ENCODE results near the gene KCNJ15.

DNA sequence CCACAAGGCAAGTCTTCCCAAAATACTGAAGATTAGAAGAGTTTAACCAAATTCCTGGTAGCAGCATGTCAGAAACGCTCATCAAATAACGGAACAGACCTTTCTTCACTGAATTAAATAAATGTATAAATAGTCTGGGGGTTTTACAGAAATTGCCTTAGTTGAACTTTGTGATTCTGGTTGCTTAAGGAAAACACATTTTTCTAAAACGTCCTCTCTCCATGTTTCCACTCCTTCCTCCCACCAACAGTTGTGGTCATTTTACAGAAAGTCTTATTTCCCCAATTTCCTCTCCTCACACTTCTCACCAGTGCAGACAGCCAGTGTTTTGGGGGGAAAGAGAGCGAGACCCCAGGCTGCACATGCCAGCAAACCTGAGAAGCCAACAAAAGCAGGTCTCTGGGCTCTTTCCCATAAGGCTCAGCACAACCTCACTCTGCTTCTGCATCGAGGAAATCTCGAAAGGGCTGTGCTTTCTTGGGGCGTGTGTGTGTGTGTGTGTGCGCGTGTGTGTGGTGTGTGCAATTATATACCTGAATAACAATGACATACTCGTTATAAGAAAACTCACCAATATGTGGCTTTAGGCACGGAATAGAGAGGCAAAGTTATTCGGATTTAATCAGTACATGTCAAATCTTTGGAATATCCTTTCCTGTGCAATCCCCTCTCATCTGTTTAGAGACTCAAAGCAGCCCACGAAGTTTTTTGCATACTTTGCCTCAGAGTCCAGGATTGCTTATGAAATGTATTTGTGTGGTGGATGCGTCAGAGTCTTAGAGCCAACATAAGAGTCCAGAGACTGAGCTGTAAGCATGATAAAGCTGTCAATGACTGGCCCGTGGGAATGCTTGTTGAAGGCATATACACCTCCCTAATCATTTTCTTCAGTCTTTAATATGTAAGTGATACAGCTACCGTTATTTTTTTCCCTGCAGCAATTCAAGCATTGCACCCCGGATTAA is 2.0 kb downstream of the KCNJ15 start:
- no peak for TF ChIP-seq TCF7L2 (IDR thresholded peaks at IDR 0.05; ENCODE audit: borderline replicate concordance, extremely low read depth, insufficient read depth, insufficient read length)
- no peak for TF ChIP-seq ZNF274 (IDR thresholded peaks at IDR 0.05; ENCODE audit: low read depth, low read length)
- no peak for TF ChIP-seq CTCF (IDR thresholded peaks at IDR 0.05 in 2 of 3, conservative IDR thresholded peaks at IDR 0.05 in 1 of 3; ENCODE audit: borderline replicate concordance in 1 of 3, insufficient read depth in 1 of 3, low read depth in 2 of 3, low read length in 2 of 3)
- TF ChIP-seq, protein P1, sequence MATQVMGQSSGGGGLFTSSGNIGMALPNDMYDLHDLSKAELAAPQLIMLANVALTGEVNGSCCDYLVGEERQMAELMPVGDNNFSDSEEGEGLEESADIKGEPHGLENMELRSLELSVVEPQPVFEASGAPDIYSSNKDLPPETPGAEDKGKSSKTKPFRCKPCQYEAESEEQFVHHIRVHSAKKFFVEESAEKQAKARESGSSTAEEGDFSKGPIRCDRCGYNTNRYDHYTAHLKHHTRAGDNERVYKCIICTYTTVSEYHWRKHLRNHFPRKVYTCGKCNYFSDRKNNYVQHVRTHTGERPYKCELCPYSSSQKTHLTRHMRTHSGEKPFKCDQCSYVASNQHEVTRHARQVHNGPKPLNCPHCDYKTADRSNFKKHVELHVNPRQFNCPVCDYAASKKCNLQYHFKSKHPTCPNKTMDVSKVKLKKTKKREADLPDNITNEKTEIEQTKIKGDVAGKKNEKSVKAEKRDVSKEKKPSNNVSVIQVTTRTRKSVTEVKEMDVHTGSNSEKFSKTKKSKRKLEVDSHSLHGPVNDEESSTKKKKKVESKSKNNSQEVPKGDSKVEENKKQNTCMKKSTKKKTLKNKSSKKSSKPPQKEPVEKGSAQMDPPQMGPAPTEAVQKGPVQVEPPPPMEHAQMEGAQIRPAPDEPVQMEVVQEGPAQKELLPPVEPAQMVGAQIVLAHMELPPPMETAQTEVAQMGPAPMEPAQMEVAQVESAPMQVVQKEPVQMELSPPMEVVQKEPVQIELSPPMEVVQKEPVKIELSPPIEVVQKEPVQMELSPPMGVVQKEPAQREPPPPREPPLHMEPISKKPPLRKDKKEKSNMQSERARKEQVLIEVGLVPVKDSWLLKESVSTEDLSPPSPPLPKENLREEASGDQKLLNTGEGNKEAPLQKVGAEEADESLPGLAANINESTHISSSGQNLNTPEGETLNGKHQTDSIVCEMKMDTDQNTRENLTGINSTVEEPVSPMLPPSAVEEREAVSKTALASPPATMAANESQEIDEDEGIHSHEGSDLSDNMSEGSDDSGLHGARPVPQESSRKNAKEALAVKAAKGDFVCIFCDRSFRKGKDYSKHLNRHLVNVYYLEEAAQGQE (IDR thresholded peaks at IDR 0.05; ENCODE audit: low read depth): no peak
- no peak for TF ChIP-seq POLR2A (IDR thresholded peaks at IDR 0.05; ENCODE audit: borderline replicate concordance, extremely low read depth, insufficient read depth, insufficient read length)
- no peak for TF ChIP-seq POLR2AphosphoS5 (IDR thresholded peaks at IDR 0.05; ENCODE audit: low read depth, low read length)
- TF ChIP-seq EZH2 (IDR thresholded peaks at IDR 0.05): no peak
- no peak for TF ChIP-seq EGR1 (IDR thresholded peaks at IDR 0.05; ENCODE audit: low read depth)
- no peak for TF ChIP-seq MAX (IDR thresholded peaks at IDR 0.05)
- TF ChIP-seq ZFX (IDR thresholded peaks at IDR 0.05): no peak
- no peak for TF ChIP-seq JUND (IDR thresholded peaks at IDR 0.05)
- no peak for TF ChIP-seq YY1 (IDR thresholded peaks at IDR 0.05; ENCODE audit: extremely low read depth, insufficient replicate concordance, low read depth, low read length)

Data from HCT116 (cell line).